Ureter (tissue), 1 donor: ENCODE measurements around the gene CEP20. TPM values are rescaled to one million over a fixed set of nuclear protein-coding genes. Genes with fewer than 3 reads are reported as not detected.
"Not testable (repeated sequence)": the region's sequence is repeated elsewhere in the genome, so short reads cannot be mapped to it uniquely, and the experiment has no call there.

Experiments used
- DNase-seq: peaks from one replicate; pipeline ENCODE4 v3.0.0-alpha.2; 2020; ENCODE audit warnings: low spot score
- total RNA-seq: library from RNA; stranded (reverse); gene quantifications from one replicate; pipeline ENCODE4 v1.2.4, GENCODE V29; 2023
- donor health status: DM: yes; HTN: yes; CAD: no.

Gene CEP20
- total RNA-seq, 1 donor from 2014 or later: 29.3 TPM

GRCh38 chr16:15858921-15859668 lies 29.3 kb downstream of the CEP20 start:
- no peak for DNase-seq

DNA sequence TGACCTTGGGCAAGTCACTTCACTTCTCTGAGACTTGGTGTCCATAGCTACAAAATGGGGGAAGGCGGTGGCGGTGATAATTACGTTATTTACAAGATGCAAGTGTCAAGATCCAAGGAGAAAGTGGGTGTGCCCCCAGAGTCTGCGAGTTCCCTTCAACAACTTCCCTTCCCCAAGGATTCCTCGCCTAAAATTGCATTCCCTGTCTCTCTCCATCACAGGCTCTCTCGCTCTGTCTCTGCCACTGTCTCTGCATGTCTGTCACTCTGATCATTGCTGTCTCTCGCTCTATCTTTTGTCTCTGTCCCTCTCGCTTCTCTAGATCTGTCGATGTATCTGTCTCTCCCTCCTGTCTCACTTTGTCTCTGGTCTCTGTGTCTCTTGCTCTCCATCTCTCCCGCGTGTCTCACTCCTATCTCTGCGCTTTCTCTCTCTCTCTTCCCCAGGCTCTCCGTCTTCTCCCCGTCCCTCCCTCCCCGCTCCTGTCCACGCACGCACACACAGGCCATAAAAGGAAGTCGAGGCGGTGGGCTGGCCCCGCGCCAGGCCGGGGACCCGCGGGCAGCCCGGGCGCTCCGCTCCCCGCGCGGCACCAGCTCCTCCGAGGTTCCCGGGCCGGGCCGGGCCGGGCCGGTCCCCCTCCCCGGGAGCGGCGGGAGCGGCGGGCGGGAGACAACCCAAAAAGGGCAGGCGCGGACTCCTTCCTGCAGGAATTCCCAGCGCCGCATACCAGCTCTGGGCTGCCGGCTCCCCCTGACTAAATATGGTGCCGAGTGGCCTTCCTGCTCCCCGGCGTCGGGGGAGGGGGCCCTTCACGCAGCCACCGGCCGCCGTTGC lies 30.5 kb downstream of the CEP20 start:
- peak; percentile 78 for DNase-seq

- peak; percentile 73 for DNase-seq
These were observed 31.3 kb downstream of the CEP20 start, which contains the start of gene MYH11 for GRCh38 chr16:15856901-15857698. Gene MYH11 (minus strand): TSS chr16:15857028. CDS start chr16:15838252, 18,776 bp downstream.

DNA sequence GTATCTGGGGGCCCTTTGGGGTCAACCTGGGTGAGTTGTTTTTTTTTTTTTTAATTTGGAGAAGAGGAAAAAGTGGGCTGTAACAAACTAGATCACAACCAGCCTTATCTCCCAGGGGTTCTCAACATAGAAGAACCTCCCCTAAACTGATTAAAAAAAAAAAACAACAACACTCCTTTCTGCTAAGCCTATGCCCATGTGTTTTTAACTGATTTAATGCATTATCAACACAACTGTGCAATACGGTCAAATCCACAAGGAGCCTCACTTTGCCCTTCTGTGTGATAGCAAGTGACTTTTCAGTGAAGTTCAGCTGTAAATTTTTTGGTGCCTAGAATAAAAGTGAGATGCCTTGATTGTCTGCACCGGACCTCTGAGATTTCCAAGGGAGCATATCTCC lies 32.2 kb downstream of the CEP20 start:
- DNase-seq: no peak

DNA sequence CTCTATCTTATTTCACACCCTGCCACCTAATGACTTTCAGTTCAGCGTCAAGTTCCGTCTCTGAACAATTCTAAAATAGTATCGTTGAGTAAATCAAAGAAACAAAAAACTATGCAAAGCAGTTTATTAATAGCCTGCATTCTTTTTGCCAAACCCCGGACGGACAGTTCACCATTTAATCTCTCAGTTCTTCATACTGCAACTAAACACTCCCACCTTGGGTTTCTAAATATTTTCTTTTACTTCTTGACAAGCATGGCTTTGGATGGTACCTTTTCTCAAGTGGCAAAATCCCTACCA lies 32.7 kb downstream of the CEP20 start:
- DNase-seq: no peak

- peak; percentile 56 for DNase-seq
These were observed 33.3 kb downstream of the CEP20 start for GRCh38 chr16:15854906-15855703.

- DNase-seq: no peak
These were observed 34.3 kb downstream of the CEP20 start for GRCh38 chr16:15854061-15854460.

- no peak for DNase-seq
These were observed 35.4 kb downstream of the CEP20 start for GRCh38 chr16:15853021-15853420.

- DNase-seq: not testable (repeated sequence)
These were observed 37.8 kb downstream of the CEP20 start for GRCh38 chr16:15850555-15850954.

DNA sequence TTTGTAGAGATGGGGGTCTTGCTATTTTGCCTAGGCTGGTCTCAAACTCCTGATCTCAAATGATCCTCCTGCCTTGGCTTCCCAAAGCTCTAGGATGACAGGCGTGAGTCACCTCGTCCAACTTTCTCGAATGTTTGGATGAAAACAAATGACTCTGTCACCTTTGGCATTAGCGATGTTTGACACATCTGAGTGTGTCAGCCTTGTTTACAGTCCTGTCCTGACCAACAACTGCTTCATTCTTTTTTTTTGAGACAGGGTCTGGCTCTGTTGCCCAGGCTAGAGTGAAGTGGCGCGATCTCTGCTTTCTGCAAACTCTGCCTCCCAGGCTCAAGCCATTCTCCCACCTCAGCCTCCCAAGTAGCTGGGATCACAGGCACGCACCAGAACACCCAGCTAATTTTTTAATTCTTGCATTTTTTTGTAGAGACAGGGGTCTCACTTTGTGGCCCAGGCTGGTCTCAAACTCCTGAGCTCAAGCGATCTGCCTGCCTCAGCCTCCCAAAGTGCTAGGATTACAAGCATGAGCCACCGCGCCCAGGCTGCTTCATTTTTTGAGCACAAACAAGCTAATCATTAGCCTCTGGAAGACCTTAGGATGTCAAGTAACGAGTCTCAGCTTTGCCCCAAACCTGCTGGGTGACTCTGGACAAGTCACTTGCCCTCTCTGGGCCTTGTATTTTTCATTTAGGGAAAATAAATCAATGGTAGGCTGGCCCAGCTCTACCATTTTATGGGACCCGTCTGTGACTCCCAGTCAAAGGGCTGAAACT lies 39.0 kb downstream of the CEP20 start:
- no peak for DNase-seq

- DNase-seq: no peak
These were observed 40.7 kb downstream of the CEP20 start for GRCh38 chr16:15847611-15848175.

GRCh38 chr16:15846510-15846909 lies 41.9 kb downstream of the CEP20 start:
- no peak for DNase-seq

DNA sequence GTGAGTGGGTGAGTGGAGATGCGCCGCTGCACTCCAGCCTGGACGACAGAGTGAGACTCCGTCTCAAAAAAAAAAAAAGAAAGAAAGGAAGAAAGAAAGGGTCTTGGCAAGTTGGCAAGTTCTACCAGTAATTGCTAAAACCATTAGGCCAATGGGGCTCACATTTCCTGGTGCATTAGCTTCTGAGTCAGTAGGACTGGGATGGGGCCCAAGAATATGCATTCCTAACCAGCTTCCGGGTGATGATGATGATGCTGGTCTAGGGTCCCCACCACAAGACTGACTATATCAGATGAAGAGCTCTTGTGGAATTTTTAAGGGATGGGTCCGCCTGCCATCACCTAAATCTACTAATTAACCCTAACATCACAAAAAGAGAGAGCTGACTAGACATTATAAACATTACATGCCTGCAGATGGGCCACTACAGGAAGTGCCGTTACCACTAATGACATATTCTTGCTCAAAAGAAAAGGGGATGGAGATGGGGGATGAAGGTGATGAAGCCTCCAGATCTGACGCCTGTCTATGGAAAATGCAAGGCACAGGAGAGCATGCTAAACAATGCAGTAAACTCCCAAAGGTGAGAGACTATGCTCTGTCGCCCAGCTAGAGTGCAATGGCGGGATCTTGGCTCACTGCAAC lies 44.6 kb downstream of the CEP20 start:
- DNase-seq: no peak

DNA sequence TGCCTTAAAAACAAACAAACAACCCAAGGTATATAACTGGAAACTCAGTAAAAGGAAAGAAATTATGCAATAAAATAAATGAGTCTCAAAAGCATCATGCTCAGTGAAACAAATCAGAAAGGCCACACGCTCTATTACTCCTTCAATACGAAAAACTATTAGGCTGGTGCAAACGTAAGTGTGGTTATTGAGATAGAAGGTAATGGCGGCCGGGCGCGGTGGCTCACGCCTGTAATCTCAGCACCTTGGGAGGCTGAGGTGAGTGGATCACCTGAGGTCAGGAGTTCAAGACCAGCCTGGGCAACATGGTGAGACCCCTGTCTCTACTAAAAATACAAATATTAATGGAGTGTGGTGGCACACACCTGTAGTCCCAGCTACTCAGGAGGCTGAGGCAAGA lies 49.2 kb downstream of the CEP20 start:
- not testable (repeated sequence) for DNase-seq

- DNase-seq: no peak
These were observed 50.6 kb downstream of the CEP20 start for GRCh38 chr16:15837761-15838160.

GRCh38 chr16:15836965-15837611 lies 51.3 kb downstream of the CEP20 start:
- no peak for DNase-seq

GRCh38 chr16:15836074-15836473 lies 52.3 kb downstream of the CEP20 start:
- DNase-seq: no peak

GRCh38 chr16:15835136-15835878 lies 53.1 kb downstream of the CEP20 start:
- no peak for DNase-seq

GRCh38 chr16:15834502-15834901 lies 53.9 kb downstream of the CEP20 start:
- no peak for DNase-seq
